KOPT-K1 (cell line): ENCODE measurements around the gene RUFY2.
"Not testable (repeated sequence)": the region's sequence is repeated elsewhere in the genome, so short reads cannot be mapped to it uniquely, and the experiment has no call there.

ENCODE experiments used
- H3K27ac ChIP-seq: fragments of 200-600 bp; sonication (generic); 2 replicates; pipeline ENCODE4 v1.5.1; 2016; ENCODE audit warnings: antibody characterized with exemption, mild to moderate bottlenecking, low read depth, low read length; ENCODE audit not compliant: poor library complexity, severe bottlenecking
- H3K36me3 ChIP-seq: fragments of 200-600 bp; sonication (generic); 2 replicates; pipeline ENCODE4 v1.5.1; 2017; ENCODE audit warnings: antibody characterized with exemption, mild to moderate bottlenecking, low read length, moderate library complexity; ENCODE audit not compliant: insufficient read depth
- H3K9me3 ChIP-seq: fragments of 200-600 bp; sonication (generic); 2 replicates; pipeline ENCODE4 v1.5.1; 2017; ENCODE audit warnings: antibody characterized with exemption, low read length, mild to moderate bottlenecking; ENCODE audit not compliant: insufficient read depth, poor library complexity, severe bottlenecking

The RUFY2 gene

DNA sequence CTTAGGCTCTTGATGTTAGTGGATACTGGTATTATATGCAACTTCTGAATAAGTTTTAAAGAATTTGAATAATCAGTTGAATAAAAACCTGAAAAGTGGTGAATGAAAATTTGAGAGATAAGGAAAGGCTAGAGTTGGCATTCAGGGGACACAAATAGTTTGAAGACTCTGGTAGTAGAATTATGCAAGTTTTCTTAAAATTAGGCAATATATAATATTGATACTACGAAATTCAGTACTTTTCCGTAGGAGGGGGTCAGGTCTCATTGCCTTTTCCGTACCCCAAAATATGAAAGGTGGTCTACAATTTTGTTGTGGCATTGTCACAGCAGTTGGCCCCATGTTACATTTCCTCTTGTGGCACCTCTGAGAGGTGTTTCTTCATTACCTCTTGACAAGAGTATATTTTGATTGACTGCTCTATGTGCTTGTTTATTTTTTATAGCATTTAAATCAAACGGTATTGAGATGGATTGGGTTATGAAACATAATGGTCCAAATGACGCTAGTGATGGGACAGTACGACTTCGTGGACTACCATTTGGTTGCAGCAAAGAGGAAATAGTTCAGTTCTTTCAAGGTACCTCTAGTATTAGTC lies 70.2 kb downstream of the RUFY2 start:
- Histone ChIP-seq H3K27ac (no peak overlapping the region), H3K36me3 (peaks cover 83% of the 10 kb centered on the region)

DNA sequence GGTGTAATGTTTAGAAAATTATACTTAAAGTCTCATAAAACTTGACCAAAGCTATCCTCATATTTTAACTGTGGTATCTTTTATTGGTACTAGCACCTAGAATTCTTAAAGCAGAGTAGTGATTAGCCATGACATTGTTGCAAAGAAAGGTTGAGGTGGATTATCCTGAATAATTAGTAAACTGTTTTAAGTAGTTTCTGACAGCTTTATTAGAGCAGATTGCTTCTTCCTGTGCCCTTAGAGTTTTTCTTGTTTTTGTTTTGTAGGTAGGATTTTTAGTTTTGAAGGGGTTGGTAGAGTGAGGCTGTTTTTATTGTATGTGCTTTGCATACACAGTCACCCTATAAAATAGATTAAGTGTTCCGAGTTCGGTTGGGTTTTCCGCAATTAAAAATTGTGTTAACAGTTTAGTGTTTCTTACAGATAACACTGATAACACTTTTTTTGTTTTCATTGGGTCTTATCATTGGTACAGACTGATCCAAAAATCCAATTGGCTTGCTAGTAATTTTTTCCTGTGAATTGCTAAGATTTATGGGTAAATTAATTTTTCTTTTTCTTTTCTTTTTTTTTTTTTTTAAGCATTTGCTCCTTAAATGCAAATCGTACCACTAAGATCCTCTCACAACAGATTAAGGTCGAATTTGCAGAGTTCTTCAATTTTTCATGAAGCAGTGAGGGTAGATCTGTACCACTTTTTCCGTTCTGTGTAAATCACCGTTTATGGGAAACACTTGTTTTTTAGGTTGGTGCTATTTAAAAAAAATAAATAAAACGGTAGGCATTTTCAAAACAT lies 72.2 kb downstream of the RUFY2 start:
- Histone ChIP-seq H3K27ac (peak overlapping the region; percentile 7), H3K9me3 (no peaks in the 10 kb centered on the region), H3K36me3 (peaks cover 63% of the 10 kb centered on the region)

More for the DNA sequence above, 70.2 kb downstream of the RUFY2 start:
- no peaks in the 10 kb centered on the region for H3K9me3 ChIP-seq

DNA sequence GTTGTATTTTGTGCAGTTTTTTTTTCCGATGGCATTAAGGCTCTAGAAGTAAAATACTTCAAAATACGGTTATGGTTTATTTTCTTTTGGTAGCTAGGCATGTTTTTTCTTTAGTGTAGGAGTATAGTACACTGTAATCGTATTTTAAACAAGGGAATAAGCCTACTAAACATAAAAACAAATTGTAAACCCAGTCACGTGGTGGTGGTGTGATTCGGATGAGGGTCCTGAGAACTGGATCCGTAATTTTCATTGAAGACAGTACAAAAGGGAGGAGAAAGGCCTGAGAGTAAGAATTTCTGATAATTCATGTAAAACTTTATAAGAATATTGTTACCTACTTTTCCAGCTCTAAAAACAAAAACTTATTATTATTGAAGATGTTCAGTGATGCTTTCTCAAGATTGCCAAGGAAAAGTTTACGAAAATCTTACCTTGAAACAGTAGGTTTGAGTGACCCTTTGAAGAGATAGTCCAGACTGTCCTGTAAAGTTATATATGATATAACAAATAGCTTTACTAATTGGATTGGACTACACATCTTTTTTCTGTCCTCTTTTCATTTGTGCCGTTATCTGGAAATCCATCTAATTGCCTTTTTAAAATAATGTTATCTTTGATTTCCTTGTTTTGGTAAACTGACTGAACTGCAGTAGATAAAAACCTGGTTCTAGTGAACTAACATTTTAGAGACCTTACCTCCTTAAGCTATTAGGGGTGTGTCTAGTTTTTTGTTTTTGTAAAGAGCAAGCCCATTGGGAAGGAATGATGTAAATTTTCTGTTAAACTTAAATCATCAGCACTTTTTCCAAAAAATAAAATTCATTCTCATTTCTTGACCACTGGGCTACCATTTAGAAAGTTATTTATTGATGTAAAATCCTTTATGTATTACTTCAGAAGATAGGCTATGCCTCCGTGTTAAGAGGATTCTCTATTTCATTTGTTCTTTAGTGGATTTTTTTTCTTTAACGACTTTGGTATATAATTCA lies 73.3 kb downstream of the RUFY2 start:
- Histone ChIP-seq H3K27ac (peak overlapping the region; percentile 97), H3K36me3 (peaks cover 52% of the 10 kb centered on the region), H3K9me3 (no peaks in the 10 kb centered on the region)

DNA sequence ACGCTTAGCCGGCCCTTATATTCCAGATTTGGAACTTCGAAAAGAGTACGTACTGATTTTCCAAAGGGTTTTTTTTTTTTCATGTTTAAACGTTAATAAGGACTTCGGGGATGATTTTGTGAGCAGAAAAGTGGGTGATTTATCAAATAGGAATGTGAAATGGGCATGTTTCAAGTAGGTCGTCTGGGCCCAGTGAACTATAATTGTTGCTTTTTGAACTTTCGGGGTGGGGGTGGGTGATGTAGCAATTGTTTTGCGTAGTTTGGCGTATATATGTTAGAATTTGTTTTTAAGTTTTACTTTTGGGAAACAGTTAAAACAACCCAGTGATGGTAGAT lies 74.0 kb downstream of the RUFY2 start:
- Histone ChIP-seq H3K9me3 (no peaks in the 10 kb centered on the region), H3K27ac (peak overlapping the region; percentile 97), H3K36me3 (peaks cover 45% of the 10 kb centered on the region)

DNA sequence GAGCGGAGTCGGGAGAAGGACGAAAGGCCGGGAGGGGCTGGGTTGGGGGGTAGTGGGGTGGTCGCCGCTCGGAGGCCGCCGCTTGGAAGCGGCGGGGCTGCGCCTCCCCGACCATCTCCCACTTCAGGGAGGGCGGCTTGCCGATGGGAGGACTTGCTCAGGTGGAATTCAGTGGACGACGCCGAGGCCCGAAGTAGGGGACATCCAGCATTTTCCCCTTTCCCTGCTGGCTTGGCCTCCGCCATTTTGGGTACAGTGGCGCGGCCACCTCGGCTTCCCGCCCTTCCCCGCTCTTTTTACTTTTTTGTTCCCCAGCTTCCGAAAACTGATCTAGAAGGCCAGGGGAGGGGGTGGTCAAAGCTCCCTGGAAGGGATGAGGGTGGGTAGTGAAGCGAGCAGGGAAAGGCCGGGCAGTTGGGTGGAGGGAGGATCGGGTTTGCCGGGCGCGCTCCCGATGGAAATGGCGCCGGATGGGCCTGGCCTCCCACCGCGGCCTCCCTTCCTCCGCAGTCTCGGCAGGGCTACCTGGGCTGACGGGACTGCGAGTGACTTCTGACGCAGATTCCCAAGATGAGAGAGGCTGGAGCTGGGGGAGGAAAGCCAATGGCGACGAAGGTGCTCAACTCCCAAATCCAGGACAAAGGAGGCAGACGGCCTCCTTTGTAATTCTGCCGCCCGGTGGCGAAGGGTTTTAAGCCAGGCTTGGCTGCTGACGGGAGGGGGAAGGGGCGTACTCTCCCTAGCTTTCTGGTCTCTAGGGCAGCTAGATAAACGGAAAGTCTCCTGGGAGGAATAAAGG lies 74.6 kb downstream of the RUFY2 start, which contains the start of gene PBLD:
Gene PBLD (minus strand): TSS at position 670 of the 799 bp plus-strand sequence. CDS start 26,084 bp downstream, outside the sequence.
- H3K27ac ChIP-seq = peak within 1 kb of the TSS; percentile 97
- H3K36me3 ChIP-seq = peaks cover 39% of the 10 kb centered on the region

DNA sequence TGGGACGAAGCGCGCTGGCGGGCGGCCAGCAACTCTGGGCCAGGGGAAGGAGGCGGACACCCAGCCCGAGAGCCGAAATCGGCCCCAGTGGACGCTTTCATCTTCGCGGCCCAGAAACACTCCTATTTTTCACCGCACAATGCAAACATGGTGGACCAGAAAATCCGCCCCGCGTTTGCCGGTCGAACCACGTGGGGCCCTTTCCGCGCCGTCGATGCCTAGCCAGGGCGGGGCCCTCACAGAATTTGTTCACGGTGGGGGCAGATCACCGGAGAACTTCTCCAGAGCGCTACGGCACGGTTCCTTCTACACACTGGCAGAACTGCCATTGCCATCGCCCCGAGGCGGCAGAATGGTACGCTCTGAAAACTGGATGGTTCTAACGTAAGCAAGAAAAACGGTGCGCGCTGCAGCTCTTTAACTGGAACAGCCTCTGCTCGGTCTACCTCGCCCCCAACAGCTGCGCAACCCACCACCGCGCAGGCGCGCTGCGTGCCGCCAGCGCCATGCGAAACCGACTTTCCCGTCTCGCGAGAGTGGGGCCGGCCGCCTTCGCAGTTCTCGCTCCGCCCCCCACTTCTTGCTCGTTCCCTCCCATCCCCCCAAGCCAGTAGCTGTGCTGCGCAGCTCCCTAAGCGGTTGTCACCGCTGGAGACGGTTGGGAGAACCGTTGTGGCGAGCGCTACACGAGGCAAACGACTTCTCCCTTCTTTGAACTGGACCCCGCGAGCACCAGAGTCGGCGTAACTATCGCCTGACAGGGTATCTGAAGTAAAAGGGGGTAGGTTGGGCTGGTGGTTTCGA lies 75.4 kb downstream of the RUFY2 start, which contains the start of gene HNRNPH3:
Gene HNRNPH3 (plus strand): TSS at position 610 of the 804 bp plus-strand sequence. CDS start 5,158 bp downstream, outside the sequence.
- peak within 1 kb of the TSS; percentile 97 for H3K27ac ChIP-seq
- H3K36me3 ChIP-seq = peaks cover 31% of the 10 kb centered on the region
- no peaks in the 10 kb centered on the region for H3K9me3 ChIP-seq

More for the DNA sequence above, 74.6 kb downstream of the RUFY2 start, which contains the start of gene PBLD:
- H3K9me3 ChIP-seq = no peaks in the 10 kb centered on the region

DNA sequence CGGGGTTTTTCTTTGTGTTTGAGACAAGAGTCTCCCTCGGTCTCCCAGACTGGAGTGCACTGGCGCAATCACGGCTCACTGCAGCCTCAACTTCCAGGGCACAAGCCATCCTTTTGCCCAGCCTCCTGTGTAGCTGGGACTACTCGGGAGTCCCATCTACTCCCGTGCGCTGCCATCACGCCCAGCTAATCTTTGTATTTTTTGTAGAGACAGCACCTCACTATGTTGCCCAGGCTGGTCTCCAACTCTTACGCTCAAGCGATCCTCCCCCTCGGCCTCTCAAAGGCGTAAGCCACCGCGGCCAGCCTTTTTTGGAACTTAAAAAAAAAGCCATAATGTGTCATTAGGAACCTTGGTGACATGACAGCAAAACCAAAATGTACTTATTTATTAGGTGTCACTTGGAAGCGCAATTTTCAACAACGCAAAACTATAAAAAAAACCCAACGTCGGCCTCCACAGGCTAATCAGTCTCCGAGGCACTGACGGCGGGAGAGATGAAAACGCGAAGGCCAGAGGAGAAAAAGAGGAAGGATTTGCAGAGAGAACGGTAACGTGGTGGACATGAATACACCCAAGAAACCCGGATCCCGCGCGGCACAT lies 76.1 kb downstream of the RUFY2 start:
- peaks cover 24% of the 10 kb centered on the region for H3K36me3 ChIP-seq
- peak overlapping the region; percentile 97 for H3K27ac ChIP-seq
- H3K9me3 ChIP-seq = no peaks in the 10 kb centered on the region

DNA sequence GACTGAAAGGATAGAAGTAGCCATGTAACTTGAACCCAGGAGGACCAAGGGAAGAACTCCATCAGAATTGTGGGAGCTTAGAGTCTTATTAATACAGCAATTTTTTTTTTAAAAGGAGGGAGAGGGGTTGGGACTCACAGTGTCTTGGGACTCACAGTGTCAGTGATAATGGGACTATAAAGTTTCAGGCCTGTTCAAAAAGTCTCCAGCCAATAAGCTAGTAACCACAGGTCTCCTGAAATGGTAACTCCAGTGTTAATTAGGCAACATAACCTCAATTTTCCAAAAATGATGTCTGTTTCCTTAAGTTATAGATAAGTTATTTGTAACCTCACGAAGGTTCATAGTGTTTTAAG lies 77.6 kb downstream of the RUFY2 start:
- H3K36me3 ChIP-seq = peaks cover 9% of the 10 kb centered on the region
- no peak overlapping the region for H3K27ac ChIP-seq
- H3K9me3 ChIP-seq = no peaks in the 10 kb centered on the region

DNA sequence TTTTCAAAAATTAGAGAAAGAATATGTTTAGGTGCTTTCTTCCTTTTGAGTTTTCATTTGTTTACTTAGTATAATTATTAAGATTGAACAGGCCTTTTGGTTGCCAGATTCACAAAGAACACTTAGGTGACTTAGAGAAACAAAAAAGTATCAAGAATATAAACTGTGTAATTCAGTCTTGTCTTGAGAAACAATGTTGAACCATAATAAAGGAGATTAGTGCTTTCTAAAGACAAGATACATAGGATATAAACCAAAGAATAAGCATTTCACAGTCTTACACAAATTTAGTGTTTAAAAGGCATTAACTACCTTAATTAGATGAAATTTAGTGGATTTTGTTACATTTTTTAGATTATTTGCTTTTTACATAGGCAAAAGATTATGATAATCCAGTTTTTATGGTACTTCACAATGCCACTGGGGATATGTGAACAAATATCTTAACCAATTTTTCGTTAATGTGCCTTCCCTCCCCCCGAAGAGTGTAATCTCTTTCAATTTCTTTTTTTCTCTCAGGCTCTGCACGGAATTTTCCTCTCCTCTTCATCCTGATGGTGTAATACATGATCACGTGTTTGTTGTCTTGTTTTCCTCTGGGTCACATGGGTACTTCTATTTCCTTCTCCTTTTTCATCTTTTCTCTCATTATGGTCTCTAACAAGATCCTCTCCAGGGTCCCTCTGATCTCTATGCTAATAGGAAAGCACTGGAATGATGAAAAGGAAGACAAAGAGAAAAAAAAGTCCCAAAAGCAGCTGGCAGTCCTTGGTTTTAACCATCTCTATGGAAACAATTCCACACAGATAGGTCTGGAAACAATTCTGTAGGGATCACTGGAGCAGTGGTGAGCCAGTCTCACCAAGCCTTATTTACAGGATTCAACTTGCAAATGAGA lies 78.9 kb downstream of the RUFY2 start:
- H3K27ac ChIP-seq = no peak overlapping the region
- no peaks in the 10 kb centered on the region for H3K9me3 ChIP-seq

DNA sequence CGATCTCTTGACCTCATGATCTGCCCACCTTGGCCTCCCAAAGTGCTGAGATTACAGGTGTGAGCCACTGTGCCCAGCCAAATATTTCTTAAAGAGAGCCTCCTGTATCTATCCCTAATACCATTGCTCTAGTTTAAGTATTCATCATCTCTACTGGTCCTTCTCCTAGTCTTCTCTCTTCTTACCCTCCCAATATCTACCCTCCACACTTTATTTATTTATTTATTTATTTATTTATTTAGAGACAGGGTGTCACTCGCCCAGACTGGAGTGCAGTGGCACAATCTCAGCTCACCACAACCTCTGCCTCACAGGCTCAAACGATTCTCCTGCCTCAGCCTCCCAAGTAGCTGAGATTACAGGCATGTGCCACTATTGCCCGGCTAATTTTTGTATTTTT lies 82.7 kb downstream of the RUFY2 start:
- not testable (repeated sequence) for H3K27ac ChIP-seq, H3K9me3 ChIP-seq, H3K36me3 ChIP-seq

More for the DNA sequence above, 78.9 kb downstream of the RUFY2 start:
- no peaks in the 10 kb centered on the region for H3K36me3 ChIP-seq

DNA sequence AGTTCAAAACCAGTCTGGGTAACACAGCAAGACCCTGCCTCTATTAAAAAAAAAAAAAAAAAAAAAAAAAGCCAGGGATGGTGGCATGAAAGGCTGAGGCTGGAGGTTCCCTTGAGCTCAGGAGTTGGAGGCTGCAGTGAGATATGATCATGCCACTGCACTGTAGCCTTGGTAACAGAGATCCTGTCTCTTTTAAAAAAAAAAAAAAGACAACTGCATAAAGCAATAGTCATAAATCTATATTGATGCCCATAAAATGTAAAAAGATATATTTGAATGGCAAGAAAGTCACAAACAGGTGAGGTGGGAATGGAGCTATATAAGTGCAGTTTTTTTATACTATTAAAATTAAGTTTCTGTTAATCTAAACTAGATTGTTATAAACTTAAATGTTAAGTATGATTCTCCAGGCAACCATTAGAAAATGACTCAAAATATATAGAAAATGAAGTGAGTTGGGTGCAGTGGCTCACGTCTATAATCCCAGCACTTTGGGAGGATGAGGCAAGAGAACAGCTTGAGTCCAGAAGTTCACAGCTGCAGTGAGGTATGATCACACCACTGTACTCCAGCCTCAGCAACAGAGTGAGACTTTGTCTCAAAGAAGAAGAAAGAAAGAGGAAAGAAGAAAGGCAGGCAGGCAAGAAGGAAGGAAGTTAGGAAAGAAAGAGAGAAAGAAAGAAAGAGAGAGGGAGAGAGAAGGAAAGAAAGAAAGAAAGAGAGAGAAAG lies 88.6 kb downstream of the RUFY2 start:
- Histone ChIP-seq H3K36me3 (no peaks in the 10 kb centered on the region), H3K27ac (no peak overlapping the region), H3K9me3 (peaks cover 14% of the 10 kb centered on the region)

DNA sequence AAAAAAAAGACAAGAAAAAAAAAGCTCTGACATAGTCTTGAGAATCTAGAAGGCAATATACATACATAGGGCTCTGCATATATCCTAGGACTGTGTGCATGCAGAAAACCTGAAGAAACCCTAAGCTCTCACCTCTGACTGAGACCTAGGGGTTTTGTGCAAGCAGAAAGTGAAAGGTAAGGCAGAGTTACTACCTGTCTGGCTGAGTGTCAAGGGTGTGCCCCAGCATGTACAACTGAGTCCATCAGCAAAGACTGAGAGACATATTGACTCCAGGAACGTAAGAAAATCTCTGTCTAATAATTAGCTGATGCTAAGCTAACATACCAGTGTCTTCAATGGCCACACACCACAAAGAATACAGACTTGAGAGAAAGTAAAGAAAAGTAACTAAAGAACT lies 91.5 kb downstream of the RUFY2 start:
- H3K9me3 ChIP-seq = peaks cover 14% of the 10 kb centered on the region
- no peaks in the 10 kb centered on the region for H3K36me3 ChIP-seq

More for the DNA sequence above, 91.5 kb downstream of the RUFY2 start:
- H3K27ac ChIP-seq = no peak overlapping the region
